IPS DF 4.7 (cell line): ENCODE data around the gene ISLR2.

ENCODE experiments used
- DNase-seq: peaks from one replicate; pipeline ENCODE4 v3.0.0-alpha.2; 2013; ENCODE audit warnings: low spot score; ENCODE audit errors: extremely low read depth

The ISLR2 gene

GRCh38 chr15:74128785-74129585 is 1.4 kb upstream of the ISLR2 start:
- DNase-seq, result no peak

- DNase-seq, result no peak
Observed at GRCh38 chr15:74129586-74130154, 716 bp upstream of the ISLR2 start.

GRCh38 chr15:74130849-74131627 is 652 bp downstream of the ISLR2 start:
- DNase-seq, result no peak

- no peak for DNase-seq
Observed at GRCh38 chr15:74131628-74132413, 1.4 kb downstream of the ISLR2 start.

GRCh38 chr15:74132681-74133651 is 2.6 kb downstream of the ISLR2 start:
- DNase-seq, result no peak

- DNase-seq, result no peak
Observed at GRCh38 chr15:74133694-74134386, 3.5 kb downstream of the ISLR2 start.

GRCh38 chr15:74134387-74135027 is 4.1 kb downstream of the ISLR2 start:
- no peak for DNase-seq

- DNase-seq, result no peak
Observed at GRCh38 chr15:74135041-74135565, 4.7 kb downstream of the ISLR2 start.

- no peak for DNase-seq
Observed at GRCh38 chr15:74136540-74136813, 6.1 kb downstream of the ISLR2 start.

GRCh38 chr15:74136814-74137536 is 6.6 kb downstream of the ISLR2 start:
- DNase-seq, result no peak

GRCh38 chr15:74137537-74137894 is 7.1 kb downstream of the ISLR2 start:
- no peak for DNase-seq

- DNase-seq, result no peak
Observed at GRCh38 chr15:74138642-74139041, 8.3 kb downstream of the ISLR2 start.

- no peak for DNase-seq
Observed at GRCh38 chr15:74141591-74141990, 11.2 kb downstream of the ISLR2 start.

- no peak for DNase-seq
Observed at GRCh38 chr15:74144153-74144775, 13.9 kb downstream of the ISLR2 start.

- DNase-seq, result no peak
Observed at GRCh38 chr15:74146277-74146800, 16.0 kb downstream of the ISLR2 start.

- no peak for DNase-seq
Observed at GRCh38 chr15:74147051-74147450, 16.7 kb downstream of the ISLR2 start.

GRCh38 chr15:74155766-74156417 is 25.5 kb downstream of the ISLR2 start:
- no peak for DNase-seq
